HepG2 (cell line): ENCODE results near the gene TPX2. TPM values are rescaled to one million over a fixed set of nuclear protein-coding genes. Genes with fewer than 3 reads are reported as not detected.

Experiments used
- ATF3 ChIP-seq: sonication (generic); formaldehyde crosslinking; IDR thresholded peaks from 2 replicates; pipeline ENCODE4 v1.4.0; 2020; ENCODE audit warnings: missing genetic modification reagents
- ATF7 ChIP-seq, 2 experiments: fragments of 450-650 bp in 1 of 2; sonication (generic) in 1 of 2; formaldehyde crosslinking in 1 of 2; IDR thresholded peaks; 2 replicates each; pipeline versions ENCODE4 v1.4.0 to v1.6.1; 2016 to 2020; ENCODE audit warnings: antibody characterized with exemption in 1 of 2, mild to moderate bottlenecking in 1 of 2, missing genetic modification reagents in 1 of 2
- BCL6 ChIP-seq: IDR thresholded peaks from 2 replicates; pipeline ENCODE4 v1.6.1; 2016; ENCODE audit warnings: missing genetic modification reagents, missing compliant biosample characterization
- FOSL2 ChIP-seq: sonication (generic); formaldehyde crosslinking; IDR thresholded peaks from 2 replicates; pipeline ENCODE4 v1.4.0; 2020; ENCODE audit warnings: missing genetic modification reagents
- HES4 ChIP-seq: sonication (generic); formaldehyde crosslinking; IDR thresholded peaks from 2 replicates; pipeline ENCODE4 v1.9.0; 2021; ENCODE audit warnings: mild to moderate bottlenecking, missing genetic modification reagents, borderline replicate concordance
- KDM2A ChIP-seq: sonication (generic); formaldehyde crosslinking; IDR thresholded peaks from 2 replicates; pipeline ENCODE4 v1.4.0; 2020; ENCODE audit warnings: low read depth, missing genetic modification reagents, borderline replicate concordance
- MAF1 ChIP-seq: sonication (generic); formaldehyde crosslinking; IDR thresholded peaks from 2 replicates; pipeline ENCODE4 v1.5.0; 2020; ENCODE audit warnings: missing genetic modification reagents, borderline replicate concordance
- MYC ChIP-seq: sonication (generic); formaldehyde crosslinking; IDR thresholded peaks from 2 replicates; pipeline ENCODE4 v1.9.0; 2021; ENCODE audit warnings: missing genetic modification reagents, borderline replicate concordance
- NFRKB ChIP-seq: fragments of 450-650 bp; IDR thresholded peaks from 2 replicates; pipeline ENCODE4 v1.6.1; 2017
- NPAS2 ChIP-seq: sonication (generic); formaldehyde crosslinking; IDR thresholded peaks from 2 replicates; pipeline ENCODE4 v1.8.0; 2022; ENCODE audit warnings: mild to moderate bottlenecking, missing genetic modification reagents, borderline replicate concordance
- PAF1 ChIP-seq: IDR thresholded peaks from 2 replicates; pipeline ENCODE4 v1.6.1; 2016; ENCODE audit warnings: missing genetic modification reagents, missing compliant biosample characterization
- PHF20 ChIP-seq: sonication (generic); formaldehyde crosslinking; IDR thresholded peaks from 2 replicates; pipeline ENCODE4 v1.5.0; 2020; ENCODE audit warnings: mild to moderate bottlenecking, missing genetic modification reagents
- TCF7L2 ChIP-seq: IDR thresholded peaks from 2 replicates; pipeline ENCODE4 v1.6.1; 2011; ENCODE audit warnings: mild to moderate bottlenecking, low read depth, low read length, moderate library complexity
- TGIF2 ChIP-seq: IDR thresholded peaks from 2 replicates; pipeline ENCODE4 v1.6.1; 2016; ENCODE audit warnings: control low read depth, missing compliant biosample characterization
- YEATS2 ChIP-seq: sonication (generic); formaldehyde crosslinking; IDR thresholded peaks from 2 replicates; pipeline ENCODE4 v1.4.0; 2020; ENCODE audit warnings: missing genetic modification reagents, borderline replicate concordance
- ZBTB7A ChIP-seq: sonication (generic); formaldehyde crosslinking; IDR thresholded peaks from 2 replicates; pipeline ENCODE4 v1.8.0; 2022; ENCODE audit warnings: mild to moderate bottlenecking, missing genetic modification reagents
- ZFX ChIP-seq: sonication (generic); formaldehyde crosslinking; IDR thresholded peaks from 2 replicates; pipeline ENCODE4 v1.4.0; 2020; ENCODE audit warnings: mild to moderate bottlenecking, low read depth, missing genetic modification reagents, moderate library complexity
- ZNF121 ChIP-seq: sonication (generic); formaldehyde crosslinking; IDR thresholded peaks from 2 replicates; pipeline ENCODE4 v1.5.0; 2020; ENCODE audit warnings: mild to moderate bottlenecking, missing genetic modification reagents
- ZNF737 ChIP-seq: sonication (generic); formaldehyde crosslinking; IDR thresholded peaks from 2 replicates; pipeline ENCODE4 v1.5.0; 2020; ENCODE audit warnings: missing genetic modification reagents, mild to moderate bottlenecking, borderline replicate concordance
- ZNF75D ChIP-seq: sonication (generic); formaldehyde crosslinking; IDR thresholded peaks from 2 replicates; pipeline ENCODE4 v1.8.1; 2023; ENCODE audit warnings: missing genetic modification reagents, mild to moderate bottlenecking, borderline replicate concordance
- ZNF776 ChIP-seq: sonication (generic); formaldehyde crosslinking; IDR thresholded peaks from 2 replicates; pipeline ENCODE4 v1.4.0; 2020; ENCODE audit warnings: mild to moderate bottlenecking, missing genetic modification reagents
- ZNF784 ChIP-seq: sonication (generic); formaldehyde crosslinking; IDR thresholded peaks from 2 replicates; pipeline ENCODE4 v1.5.1; 2020; ENCODE audit warnings: missing genetic modification reagents, mild to moderate bottlenecking, borderline replicate concordance
- ZNF792 ChIP-seq: IDR thresholded peaks from 2 replicates; pipeline ENCODE4 v1.6.1; 2016
- polyA plus RNA-seq, 8 experiments: library from polyadenylated mRNA; depleted of rRNA in 3 of 8; stranded (reverse) in 7 of 8; unstranded in 1 of 8; fragments of >200 nt; fragmentation: Illumina TruSeq in 4 of 8; extraction: Trizol in 4 of 8; gene quantifications; 2 replicates each; pipeline versions ENCODE4 v1.2.1 to v1.2.3, GENCODE V29; 2011 to 2016; ENCODE audit warnings: low read depth in 4 of 8, missing spikeins in 1 of 8, mixed read lengths in 1 of 8; ENCODE audit not compliant: insufficient read depth in 1 of 8
- total RNA-seq, 5 experiments: library from RNA; depleted of rRNA; stranded (reverse); fragments of >200 nt; fragmentation: Illumina TruSeq; extraction: Trizol; gene quantifications; 2 replicates each; pipeline ENCODE4 v1.2.3, GENCODE V29; 2016; ENCODE audit warnings: low read depth in 1 of 5
- TF ChIP-seq, protein P1 (sequence below): sonication (generic); formaldehyde crosslinking; IDR thresholded peaks from 2 replicates; pipeline ENCODE4 v1.4.0; 2020; ENCODE audit warnings: missing genetic modification reagents
- TF ChIP-seq, protein P2 (sequence below): sonication (generic); formaldehyde crosslinking; IDR thresholded peaks from 2 replicates; pipeline ENCODE4 v1.4.0; 2020; ENCODE audit warnings: missing genetic modification reagents
- TF ChIP-seq, protein P3 (sequence below): sonication (generic); formaldehyde crosslinking; IDR thresholded peaks from 2 replicates; pipeline ENCODE4 v1.8.1; 2022; ENCODE audit warnings: mild to moderate bottlenecking, missing genetic modification reagents

TPX2 gene
- total and polyA plus RNA-seq, 2 of the 13 experiments (the other 11 are each of a cell fraction or from before 2014, with no cell fraction given) = 34.3 to 124 TPM

DNA sequence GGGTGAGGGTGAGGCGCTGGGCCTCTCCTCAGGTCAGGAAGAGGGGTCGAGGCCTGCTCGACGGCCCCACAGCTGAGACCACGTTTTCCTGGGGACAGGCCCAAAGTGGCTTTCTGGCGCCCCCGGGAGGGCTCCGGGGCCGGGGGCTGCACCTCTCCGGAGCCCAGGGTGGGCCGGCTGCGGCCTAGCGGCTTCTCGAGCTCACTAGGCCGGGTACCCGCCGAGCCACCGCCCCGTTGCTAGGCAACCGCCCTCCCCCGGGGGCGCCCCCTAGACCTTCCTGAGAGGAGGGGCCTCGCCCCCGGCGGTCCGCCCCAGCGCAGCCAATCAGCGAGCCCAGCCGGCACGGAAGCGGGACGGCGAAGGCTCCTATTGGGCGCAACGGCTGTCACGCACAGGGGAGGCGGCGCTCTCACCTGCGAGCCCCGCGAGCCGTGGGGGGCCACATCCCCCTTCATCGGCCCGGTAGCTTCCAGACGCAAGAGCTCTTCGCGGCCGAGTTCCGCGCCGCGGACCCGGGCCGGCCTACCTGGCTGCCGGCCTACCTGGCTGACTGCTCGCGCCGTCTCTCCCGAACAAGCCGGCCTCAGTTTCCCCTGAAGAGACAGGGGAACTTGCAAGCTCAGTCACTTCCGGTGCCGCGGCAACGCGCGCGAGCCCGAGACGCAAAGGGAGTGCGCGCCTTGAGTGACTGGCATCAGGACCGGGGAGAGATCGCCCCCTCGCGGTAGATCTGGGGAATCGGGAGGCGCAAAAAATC lies 15.6 kb upstream of the TPX2 start (continued):
- peak; percentile 97 for TF ChIP-seq ZNF776 (CRISPR knock-in tag)
- TF ChIP-seq TGIF2 (CRISPR knock-in tag) = no peak; the same call in 1 of the 2 replicates
- no peak for TF ChIP-seq NPAS2 (CRISPR knock-in tag)
- TF ChIP-seq BCL6 = peak; percentile 45; the same call in 1 of the 2 replicates
- TF ChIP-seq PAF1 (CRISPR knock-in tag) = no peak
- no peak; the same call in 1 of the 2 replicates for TF ChIP-seq NFRKB
- peak; percentile 81; the same call in 1 of the 2 replicates for TF ChIP-seq HES4 (CRISPR knock-in tag)
- TF ChIP-seq ZNF792 (CRISPR knock-in tag) = peak; percentile 86
- no peak for TF ChIP-seq ZNF75D (CRISPR knock-in tag)
- TF ChIP-seq, protein P1, sequence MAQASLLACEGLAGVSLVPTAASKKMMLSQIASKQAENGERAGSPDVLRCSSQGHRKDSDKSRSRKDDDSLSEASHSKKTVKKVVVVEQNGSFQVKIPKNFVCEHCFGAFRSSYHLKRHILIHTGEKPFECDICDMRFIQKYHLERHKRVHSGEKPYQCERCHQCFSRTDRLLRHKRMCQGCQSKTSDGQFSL (CRISPR knock-in tag) = peak; percentile 81
- peak; percentile 23; the same call in 1 of the 2 replicates for TF ChIP-seq MAF1 (CRISPR knock-in tag)
- peak; percentile 66 for TF ChIP-seq PHF20
- TF ChIP-seq TCF7L2 = no peak
- TF ChIP-seq, protein P2, sequence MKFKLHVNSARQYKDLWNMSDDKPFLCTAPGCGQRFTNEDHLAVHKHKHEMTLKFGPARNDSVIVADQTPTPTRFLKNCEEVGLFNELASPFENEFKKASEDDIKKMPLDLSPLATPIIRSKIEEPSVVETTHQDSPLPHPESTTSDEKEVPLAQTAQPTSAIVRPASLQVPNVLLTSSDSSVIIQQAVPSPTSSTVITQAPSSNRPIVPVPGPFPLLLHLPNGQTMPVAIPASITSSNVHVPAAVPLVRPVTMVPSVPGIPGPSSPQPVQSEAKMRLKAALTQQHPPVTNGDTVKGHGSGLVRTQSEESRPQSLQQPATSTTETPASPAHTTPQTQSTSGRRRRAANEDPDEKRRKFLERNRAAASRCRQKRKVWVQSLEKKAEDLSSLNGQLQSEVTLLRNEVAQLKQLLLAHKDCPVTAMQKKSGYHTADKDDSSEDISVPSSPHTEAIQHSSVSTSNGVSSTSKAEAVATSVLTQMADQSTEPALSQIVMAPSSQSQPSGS (CRISPR knock-in tag) = peak; percentile 86
- peak; percentile 93 for TF ChIP-seq MYC
- TF ChIP-seq YEATS2 (CRISPR knock-in tag) = peak; percentile 95
- TF ChIP-seq, protein P3, sequence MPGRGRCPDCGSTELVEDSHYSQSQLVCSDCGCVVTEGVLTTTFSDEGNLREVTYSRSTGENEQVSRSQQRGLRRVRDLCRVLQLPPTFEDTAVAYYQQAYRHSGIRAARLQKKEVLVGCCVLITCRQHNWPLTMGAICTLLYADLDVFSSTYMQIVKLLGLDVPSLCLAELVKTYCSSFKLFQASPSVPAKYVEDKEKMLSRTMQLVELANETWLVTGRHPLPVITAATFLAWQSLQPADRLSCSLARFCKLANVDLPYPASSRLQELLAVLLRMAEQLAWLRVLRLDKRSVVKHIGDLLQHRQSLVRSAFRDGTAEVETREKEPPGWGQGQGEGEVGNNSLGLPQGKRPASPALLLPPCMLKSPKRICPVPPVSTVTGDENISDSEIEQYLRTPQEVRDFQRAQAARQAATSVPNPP (CRISPR knock-in tag) = peak; percentile 89
- TF ChIP-seq ZNF784 = peak; percentile 42
- peak; percentile 100 for TF ChIP-seq ZFX (CRISPR knock-in tag)
- peak; percentile 92 for TF ChIP-seq KDM2A
- TF ChIP-seq ATF7 (IDR thresholded peaks at IDR 0.05) = no peak
- TF ChIP-seq ATF7 (CRISPR knock-in tag; IDR thresholded peaks at IDR 0.05) = peak; percentile 65; the same call in 1 of the 2 replicates
- TF ChIP-seq ZNF737 (CRISPR knock-in tag) = no peak
- peak; percentile 82 for TF ChIP-seq ZNF121 (CRISPR knock-in tag)
- TF ChIP-seq ZBTB7A (CRISPR knock-in tag) = peak; percentile 95
- TF ChIP-seq ATF3 = peak; percentile 11
- TF ChIP-seq FOSL2 (CRISPR knock-in tag) = peak; percentile 74
